PC-9 (cell line): Measurements from ENCODE around the gene CACNA1B. TPM values are rescaled to one million over a fixed set of nuclear protein-coding genes. Genes with fewer than 3 reads are reported as not detected.

ENCODE experiments used
- BruUV-seq: library from RNA; stranded (reverse); fragments of 400-500 nt; replicated peaks from 2 replicates; lab custom pipeline; 2021; lab: Mats Ljungman, UMichigan
- CTCF ChIA-PET: fragments of 300-600 bp; sonication (Branson Sonifier 250); formaldehyde crosslinking; loops from one replicate; lab custom pipeline; 2022; ENCODE audit warnings: antibody characterized with exemption; lab: Charles Lee
- POLR2A ChIA-PET: fragments of 300-600 bp; sonication (Branson Sonifier 250); formaldehyde crosslinking; loops from one replicate; lab custom pipeline; 2022; ENCODE audit warnings: antibody characterized with exemption; ENCODE audit not compliant: unreplicated experiment; lab: Charles Lee
- DNase-seq, 2 experiments: peaks; one replicate each; pipeline versions ENCODE4 v3.0.0 to v3.0.0-alpha.2; 2015 to 2022; ENCODE audit warnings: mixed read lengths in 1 of 2
- H2AFZ ChIP-seq: fragments of 200-600 bp; sonication (generic); 2 replicates; pipeline ENCODE4 v1.8.1; 2017; ENCODE audit warnings: antibody characterized with exemption
- H3F3A ChIP-seq: fragments of 200-600 bp; sonication (generic); 2 replicates; pipeline ENCODE4 v1.8.1; 2017; ENCODE audit warnings: antibody characterized with exemption, mild to moderate bottlenecking, low read depth; ENCODE audit not compliant: insufficient read depth
- H3K27ac ChIP-seq: fragments of 200-600 bp; sonication (generic); 2 replicates; pipeline ENCODE4 v1.6.1; 2016; ENCODE audit warnings: mixed run types
- H3K27me3 ChIP-seq: fragments of 200-600 bp; sonication (generic); 2 replicates; pipeline ENCODE4 v1.6.1; 2016; ENCODE audit warnings: low read depth, mixed run types; ENCODE audit not compliant: insufficient read depth
- H3K36me3 ChIP-seq: fragments of 200-600 bp; sonication (generic); 2 replicates; pipeline ENCODE4 v1.6.1; 2016; ENCODE audit warnings: low read depth, mixed run types
- H3K4me1 ChIP-seq: fragments of 200-600 bp; sonication (generic); replicated peaks from 2 replicates; pipeline ENCODE4 v1.6.1; 2016; ENCODE audit warnings: mixed run types; ENCODE audit not compliant: insufficient read depth
- H3K4me2 ChIP-seq: fragments of 200-600 bp; sonication (generic); 2 replicates; pipeline ENCODE4 v1.6.1; 2017; ENCODE audit warnings: mixed run types
- H3K4me3 ChIP-seq: fragments of 200-600 bp; sonication (generic); 2 replicates; pipeline ENCODE4 v1.6.1; 2016; ENCODE audit warnings: mixed run types
- H3K79me2 ChIP-seq: fragments of 200-600 bp; sonication (generic); 2 replicates; pipeline ENCODE4 v1.6.1; 2017; ENCODE audit warnings: low read depth, mixed run types
- H3K9me2 ChIP-seq: fragments of 200-600 bp; sonication (generic); 2 replicates; pipeline ENCODE4 v1.8.1; 2017; ENCODE audit warnings: mild to moderate bottlenecking; ENCODE audit not compliant: insufficient read depth
- H3K9me3 ChIP-seq: fragments of 200-600 bp; sonication (generic); 2 replicates; pipeline ENCODE4 v1.8.1; 2016; ENCODE audit warnings: low read depth; ENCODE audit not compliant: insufficient read depth
- H4K20me1 ChIP-seq: fragments of 200-600 bp; sonication (generic); 2 replicates; pipeline ENCODE4 v1.8.1; 2017; ENCODE audit not compliant: insufficient read depth
- EZH2 ChIP-seq: fragments of 200-600 bp; sonication (generic); IDR thresholded peaks from 2 replicates; pipeline ENCODE4 v1.8.0; 2017; ENCODE audit warnings: antibody characterized with exemption, low read depth
- intact Hi-C: fragments of 100-400 bp; cut with micrococcal nuclease; formaldehyde crosslinking; loops from one replicate; pipeline ENCODE4 v1.10.0; 2022; ENCODE audit not compliant: unreplicated experiment
- total RNA-seq: library from RNA; stranded (reverse); gene quantifications from 2 replicates; pipeline ENCODE4 v1.2.3, GENCODE V29; 2021
- TF ChIP-seq, protein P1 (sequence below): fragments of 200-600 bp; sonication (generic); conservative IDR thresholded peaks from 2 replicates; pipeline ENCODE4 v1.6.1; 2017; ENCODE audit warnings: mixed run types, antibody characterized with exemption, mild to moderate bottlenecking, moderate library complexity

CACNA1B gene
- total RNA-seq, 1 experiment from 2014 or later, result not detected

GRCh38 chr9:138075961-138076649 is 198.5 kb downstream of the CACNA1B start:
- no TSS peak for BruUV-seq
- no peak overlapping the region for H3K4me2 ChIP-seq
- H3K9me3 ChIP-seq, result no peaks in the 10 kb centered on the region
- H3K4me3 ChIP-seq, result no peak overlapping the region
- peaks cover 100% of the 10 kb centered on the region for H3K27me3 ChIP-seq
- no peak for DNase-seq
- ChIA-PET CTCF (no interaction called here), POLR2A (no interaction called here)
- no peaks in the 10 kb centered on the region for H3F3A ChIP-seq
- no peak overlapping the region for H2AFZ ChIP-seq
- no peaks in the 10 kb centered on the region for H3K36me3 ChIP-seq
- H3K79me2 ChIP-seq, result no peaks in the 10 kb centered on the region
- H3K27ac ChIP-seq, result no peak overlapping the region
- intact Hi-C loops, result no loop called here
- TF ChIP-seq, protein P1, sequence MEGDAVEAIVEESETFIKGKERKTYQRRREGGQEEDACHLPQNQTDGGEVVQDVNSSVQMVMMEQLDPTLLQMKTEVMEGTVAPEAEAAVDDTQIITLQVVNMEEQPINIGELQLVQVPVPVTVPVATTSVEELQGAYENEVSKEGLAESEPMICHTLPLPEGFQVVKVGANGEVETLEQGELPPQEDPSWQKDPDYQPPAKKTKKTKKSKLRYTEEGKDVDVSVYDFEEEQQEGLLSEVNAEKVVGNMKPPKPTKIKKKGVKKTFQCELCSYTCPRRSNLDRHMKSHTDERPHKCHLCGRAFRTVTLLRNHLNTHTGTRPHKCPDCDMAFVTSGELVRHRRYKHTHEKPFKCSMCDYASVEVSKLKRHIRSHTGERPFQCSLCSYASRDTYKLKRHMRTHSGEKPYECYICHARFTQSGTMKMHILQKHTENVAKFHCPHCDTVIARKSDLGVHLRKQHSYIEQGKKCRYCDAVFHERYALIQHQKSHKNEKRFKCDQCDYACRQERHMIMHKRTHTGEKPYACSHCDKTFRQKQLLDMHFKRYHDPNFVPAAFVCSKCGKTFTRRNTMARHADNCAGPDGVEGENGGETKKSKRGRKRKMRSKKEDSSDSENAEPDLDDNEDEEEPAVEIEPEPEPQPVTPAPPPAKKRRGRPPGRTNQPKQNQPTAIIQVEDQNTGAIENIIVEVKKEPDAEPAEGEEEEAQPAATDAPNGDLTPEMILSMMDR, result no peak
- TF ChIP-seq EZH2, result no peak
- no peaks in the 10 kb centered on the region for H3K9me2 ChIP-seq
- no peaks in the 10 kb centered on the region for H3K4me1 ChIP-seq
- H4K20me1 ChIP-seq, result no peaks in the 10 kb centered on the region; the same call in 1 of the 2 replicates

GRCh38 chr9:138076650-138077009 is 199.0 kb downstream of the CACNA1B start:
- CTCF ChIA-PET, result no interaction called here
- H3F3A ChIP-seq, result no peaks in the 10 kb centered on the region
- intact Hi-C loops, result no loop called here
- H3K27me3 ChIP-seq, result peaks cover 96% of the 10 kb centered on the region
- no peak overlapping the region for H3K27ac ChIP-seq
- no peaks in the 10 kb centered on the region for H3K9me3 ChIP-seq
- no peak overlapping the region for H3K4me2 ChIP-seq
- H4K20me1 ChIP-seq, result no peaks in the 10 kb centered on the region; the same call in 1 of the 2 replicates
- TF ChIP-seq EZH2, result no peak
- TF ChIP-seq, protein P1, result no peak
- H3K4me3 ChIP-seq, result no peak overlapping the region
- no TSS peak for BruUV-seq
- no peaks in the 10 kb centered on the region for H3K36me3 ChIP-seq
- H3K9me2 ChIP-seq, result no peaks in the 10 kb centered on the region
- no peaks in the 10 kb centered on the region for H3K4me1 ChIP-seq
- no peak for DNase-seq
- no peaks in the 10 kb centered on the region for H3K79me2 ChIP-seq
- H2AFZ ChIP-seq, result no peak overlapping the region
- POLR2A ChIA-PET, result no interaction called here

GRCh38 chr9:138077126-138077525 is 199.5 kb downstream of the CACNA1B start:
- BruUV-seq, result no TSS peak
- Histone ChIP-seq H3K4me2 (no peak overlapping the region), H3K36me3 (no peaks in the 10 kb centered on the region), H3K79me2 (no peaks in the 10 kb centered on the region), H2AFZ (no peak overlapping the region), H4K20me1 (no peaks in the 10 kb centered on the region; the same call in 1 of the 2 replicates), H3K27ac (no peak overlapping the region), H3K27me3 (peaks cover 91% of the 10 kb centered on the region), H3K9me2 (no peaks in the 10 kb centered on the region), H3K4me3 (no peak overlapping the region), H3F3A (no peaks in the 10 kb centered on the region), H3K4me1 (no peaks in the 10 kb centered on the region), H3K9me3 (no peaks in the 10 kb centered on the region)
- POLR2A ChIA-PET, result no interaction called here
- CTCF ChIA-PET, result no interaction called here
- DNase-seq, result no peak
- TF ChIP-seq, protein P1, result no peak
- no peak for TF ChIP-seq EZH2
- intact Hi-C loops, result no loop called here
